ENCODE results near the gene CERS4. TPM values are rescaled to one million over a fixed set of nuclear protein-coding genes. Genes with fewer than 3 reads are reported as not detected.
A peak's percentile ranks its signal among the peaks of the same experiment; 100 is the strongest.

Gene CERS4
- polyA plus RNA-seq, 1 of the 3 experiments (the other 2 are of a cell fraction): 36.5 TPM

- Histone ChIP-seq H2AFZ (ENCODE audit: low read depth) (peak overlapping the region; percentile 84; the same call in 1 of the 2 replicates), H3K4me3 (ENCODE audit: low read depth in 2 of 2, low read length in 1 of 2) (peak overlapping the region; percentile 43 to 61), H3K79me2 (ENCODE audit: insufficient read depth) (peaks cover 6% of the 10 kb centered on the region; the same call in 1 of the 2 replicates), H3K4me2 (peak overlapping the region; percentile 86), H3K27me3 (ENCODE audit: insufficient read depth) (no peaks in the 10 kb centered on the region), H3K36me3 (replicated peaks in 1 of 2; ENCODE audit: control insufficient read depth in 1 of 2, insufficient read depth in 2 of 2, low read length in 1 of 2) (no peaks in the 10 kb centered on the region), H3K9me2 (no peaks in the 10 kb centered on the region), H4K20me1 (ENCODE audit: insufficient read depth) (no peaks in the 10 kb centered on the region), H3F3A (replicated peaks; ENCODE audit: insufficient read depth) (no peaks in the 10 kb centered on the region), H3K4me1 (ENCODE audit: control insufficient read depth in 1 of 2, insufficient read depth in 2 of 2, low read depth in 1 of 2, low read length in 1 of 2) (peaks cover 0 to 16% of the 10 kb centered on the region in 2 experiments; a peak in 2 of 4 replicates), H3K9me3 (no peaks in the 10 kb centered on the region), H3K9ac (peak overlapping the region; percentile 65), H3K27ac (ENCODE audit: low read depth in 2 of 2, low read length in 1 of 2) (peak overlapping the region in 1 of 2 experiments; percentile 73; a peak in 2 of 4 replicates)
- TF ChIP-seq FOXJ3 (CRISPR knock-in tag; IDR thresholded peaks at IDR 0.05): no peak
- no peak for TF ChIP-seq USF2 (IDR thresholded peaks at IDR 0.05; ENCODE audit: borderline replicate concordance, low read depth, low read length)
- peak; percentile 80; the same call in 1 of the 2 replicates for TF ChIP-seq GATA2 (CRISPR knock-in tag; IDR thresholded peaks at IDR 0.05)
- TF ChIP-seq SIN3A (IDR thresholded peaks at IDR 0.05; ENCODE audit: borderline replicate concordance, low read depth, low read length): no peak
- no peak for TF ChIP-seq EZH2phosphoT487 (IDR thresholded peaks at IDR 0.05; ENCODE audit: borderline replicate concordance, low read depth)
- TF ChIP-seq NRF1 (IDR thresholded peaks at IDR 0.05; ENCODE audit: low read depth, low read length): no peak
- ChIA-PET POLR2A (interaction anchor here (0.6 to 1.3 kb wide), 2 partner anchors 11 to 50 kb away, joined by 3 read pairs; no protein-coding TSS in a partner anchor), CTCF (interaction anchor here (2.9 kb wide), 1 partner anchor 45 kb away, joined by 10 read pairs; no protein-coding TSS in a partner anchor)
- DNase-seq: peak; percentile 62
- WGBS (ENCODE audit: low lambda C conversion rate): 65% methylated on average over 14 of the region's 35 CpGs
Measured at GRCh38 chr19:8208119-8208921, 850 bp upstream of the CERS4 start.

GRCh38 chr19:8209462-8210378 lies 550 bp downstream of the CERS4 start:
- H3K9me2 ChIP-seq: no peaks in the 10 kb centered on the region
- TF ChIP-seq YY1 (IDR thresholded peaks at IDR 0.05; ENCODE audit: low read depth): peak; percentile 79
- TF ChIP-seq ELF1 (IDR thresholded peaks at IDR 0.05): no peak
- 16% methylated on average over 45 of the region's 78 CpGs for WGBS (ENCODE audit: low lambda C conversion rate)
- peak overlapping the region; percentile 68 to 87 for H3K4me3 ChIP-seq (ENCODE audit: low read depth in 2 of 2, low read length in 1 of 2)
- H2AFZ ChIP-seq (ENCODE audit: low read depth): peak overlapping the region; percentile 93
- H3K9ac ChIP-seq: peak overlapping the region; percentile 81
- CTCF ChIA-PET: interaction anchor here (0.9 to 2.9 kb wide), 5 partner anchors 13 to 266 kb away, joined by 3 to 10 read pairs (median 5); partner anchors contain the start of gene TIMM44
- H3K36me3 ChIP-seq (replicated peaks in 1 of 2; ENCODE audit: control insufficient read depth in 1 of 2, insufficient read depth in 2 of 2, low read length in 1 of 2): no peaks in the 10 kb centered on the region
- DNase-seq: peak; percentile 86
- H3F3A ChIP-seq (replicated peaks; ENCODE audit: insufficient read depth): no peaks in the 10 kb centered on the region
- H3K27ac ChIP-seq (ENCODE audit: low read depth in 2 of 2, low read length in 1 of 2): peak overlapping the region in 1 of 2 experiments; percentile 66; a peak in 1 of 4 replicates
- no peaks in the 10 kb centered on the region for H3K27me3 ChIP-seq (ENCODE audit: insufficient read depth)
- peaks cover 0 to 16% of the 10 kb centered on the region in 2 experiments; a peak in 2 of 4 replicates for H3K4me1 ChIP-seq (ENCODE audit: control insufficient read depth in 1 of 2, insufficient read depth in 2 of 2, low read depth in 1 of 2, low read length in 1 of 2)
- POLR2A ChIA-PET: interaction anchor here (0.7 to 1.3 kb wide), 3 partner anchors 9 to 40 kb away, joined by 3 to 4 read pairs (median 3); no protein-coding TSS in a partner anchor
- H4K20me1 ChIP-seq (ENCODE audit: insufficient read depth): no peaks in the 10 kb centered on the region; the same call in 1 of the 2 replicates
- peak overlapping the region; percentile 96 for H3K4me2 ChIP-seq
- H3K79me2 ChIP-seq (ENCODE audit: insufficient read depth): peaks cover 6% of the 10 kb centered on the region; the same call in 1 of the 2 replicates
- H3K9me3 ChIP-seq: no peaks in the 10 kb centered on the region
